Immature natural killer cell (primary cell): Measurements from ENCODE around the gene CCPG1. TPM values are rescaled to one million over a fixed set of nuclear protein-coding genes. Genes with fewer than 3 reads are reported as not detected.

Experiments used
- DNase-seq, 3 donors: peaks; one replicate each; pipeline ENCODE4 v3.0.0; 2022; ENCODE audit warnings: mixed read lengths in 1 of 3
- H3K27ac Mint-ChIP-seq, 6 donors: one replicate each; pipeline ENCODE4 v1.8.0; 2020; ENCODE audit warnings: mixed read lengths in 6 of 6, mild to moderate bottlenecking in 5 of 6, inconsistent platforms in 4 of 6, moderate library complexity in 3 of 6
- H3K27me3 Mint-ChIP-seq, 3 donors: one replicate each; pipeline ENCODE4 v1.8.0; 2020 to 2021; ENCODE audit warnings: low read depth in 3 of 3, mild to moderate bottlenecking in 3 of 3, mixed read lengths in 3 of 3, moderate library complexity in 3 of 3, inconsistent platforms in 1 of 3
- H3K36me3 Mint-ChIP-seq, 3 donors: one replicate each; pipeline ENCODE4 v1.8.0; 2020; ENCODE audit warnings: mixed read lengths in 3 of 3, inconsistent platforms in 2 of 3, mild to moderate bottlenecking in 2 of 3
- H3K4me1 Mint-ChIP-seq, 2 donors: one replicate each; pipeline ENCODE4 v1.8.0; 2020; ENCODE audit warnings: inconsistent platforms in 2 of 2, mild to moderate bottlenecking in 2 of 2, mixed read lengths in 2 of 2, moderate library complexity in 1 of 2
- H3K4me3 Mint-ChIP-seq, 5 donors: one replicate each; pipeline ENCODE4 v1.8.0; 2020; ENCODE audit warnings: mild to moderate bottlenecking in 5 of 5, mixed read lengths in 5 of 5, inconsistent platforms in 3 of 5, moderate library complexity in 3 of 5
- H3K9me3 Mint-ChIP-seq, 6 donors: one replicate each; pipeline ENCODE4 v1.8.0; 2020; ENCODE audit warnings: mild to moderate bottlenecking in 6 of 6, mixed read lengths in 6 of 6, inconsistent platforms in 4 of 6, moderate library complexity in 3 of 6
- polyA plus RNA-seq, 3 donors: library from polyadenylated mRNA; unstranded; fragments of 300-500 nt; fragmentation: Illumina TruSeq; gene quantifications; one replicate each; pipeline ENCODE4 v1.2.3, GENCODE V29; 2021

The CCPG1 gene
- polyA plus RNA-seq, 3 donors from 2014 or later: 40.9 to 89.3 (median 65.3) TPM

GRCh38 chr15:55362641-55363040 is 45.5 kb downstream of the CCPG1 start:
- no peak for DNase-seq
- peak overlapping the region in 1 of 6 donors; percentile 61 for H3K27ac Mint-ChIP-seq
- peaks cover under 1 to 31% (median 16%) of the 10 kb centered on the region in 3 donors for H3K36me3 Mint-ChIP-seq
- no peaks in the 10 kb centered on the region for H3K9me3 Mint-ChIP-seq
- no peaks in the 10 kb centered on the region for H3K4me1 Mint-ChIP-seq
- no peaks in the 10 kb centered on the region for H3K27me3 Mint-ChIP-seq
- no peak overlapping the region for H3K4me3 Mint-ChIP-seq

GRCh38 chr15:55361048-55361447 is 47.1 kb downstream of the CCPG1 start:
- Mint-ChIP-seq H3K4me3 (no peak overlapping the region), H3K9me3 (no peaks in the 10 kb centered on the region), H3K4me1 (no peaks in the 10 kb centered on the region), H3K27me3 (no peaks in the 10 kb centered on the region), H3K27ac (no peak overlapping the region), H3K36me3 (peaks cover 0 to 37% (median 24%) of the 10 kb centered on the region in 3 donors)
- DNase-seq: no peak

GRCh38 chr15:55360256-55360655 is 47.9 kb downstream of the CCPG1 start:
- Mint-ChIP-seq H3K9me3 (no peaks in the 10 kb centered on the region), H3K4me1 (no peaks in the 10 kb centered on the region), H3K4me3 (no peak overlapping the region), H3K27me3 (no peaks in the 10 kb centered on the region), H3K36me3 (peaks cover 0 to 40% (median 28%) of the 10 kb centered on the region in 3 donors), H3K27ac (peak overlapping the region in 3 of 6 donors; percentile 6 to 87 (median 45))
- no peak for DNase-seq

- Mint-ChIP-seq H3K4me1 (no peaks in the 10 kb centered on the region), H3K36me3 (peaks cover 0 to 40% (median 35%) of the 10 kb centered on the region in 3 donors), H3K27me3 (no peaks in the 10 kb centered on the region), H3K4me3 (no peak overlapping the region), H3K27ac (peak overlapping the region in 2 of 6 donors; percentile 21 to 53), H3K9me3 (no peaks in the 10 kb centered on the region)
- DNase-seq: no peak
These were observed 49.7 kb downstream of the CCPG1 start for GRCh38 chr15:55358471-55358870.

GRCh38 chr15:55357774-55358173 is 50.4 kb downstream of the CCPG1 start:
- H3K36me3 Mint-ChIP-seq: peaks cover 0 to 39% (median 35%) of the 10 kb centered on the region in 3 donors
- H3K27ac Mint-ChIP-seq: no peak overlapping the region
- no peaks in the 10 kb centered on the region for H3K27me3 Mint-ChIP-seq
- DNase-seq: no peak
- H3K9me3 Mint-ChIP-seq: no peaks in the 10 kb centered on the region
- H3K4me1 Mint-ChIP-seq: no peaks in the 10 kb centered on the region
- no peak overlapping the region for H3K4me3 Mint-ChIP-seq

- Mint-ChIP-seq H3K36me3 (peaks cover 0 to 34% (median 31%) of the 10 kb centered on the region in 3 donors), H3K4me3 (no peak overlapping the region), H3K9me3 (no peaks in the 10 kb centered on the region), H3K27ac (peak overlapping the region in 1 of 6 donors; percentile 14), H3K4me1 (no peaks in the 10 kb centered on the region), H3K27me3 (no peaks in the 10 kb centered on the region)
- no peak for DNase-seq
These were observed 51.1 kb downstream of the CCPG1 start for GRCh38 chr15:55356985-55357585.

GRCh38 chr15:55353025-55353424 is 55.1 kb downstream of the CCPG1 start:
- DNase-seq: no peak
- no peaks in the 10 kb centered on the region for H3K27me3 Mint-ChIP-seq
- peaks cover 0 to 32% (median 18%) of the 10 kb centered on the region in 3 donors for H3K36me3 Mint-ChIP-seq
- no peak overlapping the region for H3K27ac Mint-ChIP-seq
- H3K4me3 Mint-ChIP-seq: no peak overlapping the region
- H3K9me3 Mint-ChIP-seq: no peaks in the 10 kb centered on the region
- no peaks in the 10 kb centered on the region for H3K4me1 Mint-ChIP-seq

- H3K36me3 Mint-ChIP-seq: peaks cover 0 to 29% (median 6%) of the 10 kb centered on the region in 3 donors
- no peaks in the 10 kb centered on the region for H3K9me3 Mint-ChIP-seq
- H3K4me1 Mint-ChIP-seq: no peaks in the 10 kb centered on the region
- peak overlapping the region in 2 of 6 donors; percentile 17 to 39 for H3K27ac Mint-ChIP-seq
- H3K4me3 Mint-ChIP-seq: no peak overlapping the region
- DNase-seq: no peak
- no peaks in the 10 kb centered on the region for H3K27me3 Mint-ChIP-seq
These were observed 58.9 kb downstream of the CCPG1 start for GRCh38 chr15:55349282-55349681.

GRCh38 chr15:55348281-55348778 is 59.8 kb downstream of the CCPG1 start:
- Mint-ChIP-seq H3K9me3 (no peaks in the 10 kb centered on the region), H3K4me1 (no peaks in the 10 kb centered on the region), H3K27ac (peak overlapping the region in 3 of 6 donors; percentile 30 to 57 (median 46)), H3K4me3 (no peak overlapping the region), H3K27me3 (no peaks in the 10 kb centered on the region), H3K36me3 (peaks cover 0 to 29% (median 8%) of the 10 kb centered on the region in 3 donors)
- no peak for DNase-seq

- Mint-ChIP-seq H3K9me3 (no peaks in the 10 kb centered on the region), H3K27me3 (peaks cover 0 to 2% (median 0%) of the 10 kb centered on the region in 3 donors), H3K36me3 (peaks cover 4 to 29% (median 8%) of the 10 kb centered on the region in 3 donors), H3K4me3 (no peak overlapping the region), H3K4me1 (no peaks in the 10 kb centered on the region), H3K27ac (peak overlapping the region; percentile 18 to 87 (median 42))
- DNase-seq: no peak
These were observed 64.0 kb downstream of the CCPG1 start for GRCh38 chr15:55344206-55344605.

GRCh38 chr15:55343168-55343567 is 65.0 kb downstream of the CCPG1 start:
- H3K4me3 Mint-ChIP-seq: no peak overlapping the region

GRCh38 chr15:55337160-55337559 is 71.0 kb downstream of the CCPG1 start:
- H3K36me3 Mint-ChIP-seq: peaks cover 6 to 28% (median 7%) of the 10 kb centered on the region in 3 donors
- H3K4me3 Mint-ChIP-seq: no peak overlapping the region
- no peak for DNase-seq
- no peak overlapping the region for H3K27ac Mint-ChIP-seq
- H3K27me3 Mint-ChIP-seq: peaks cover 0 to 3% (median 0%) of the 10 kb centered on the region in 3 donors
- H3K9me3 Mint-ChIP-seq: no peaks in the 10 kb centered on the region
- H3K4me1 Mint-ChIP-seq: no peaks in the 10 kb centered on the region

More at GRCh38 chr15:55343168-55343567, 65.0 kb downstream of the CCPG1 start:
- H3K9me3 Mint-ChIP-seq: no peaks in the 10 kb centered on the region
- H3K36me3 Mint-ChIP-seq: peaks cover 4 to 25% (median 8%) of the 10 kb centered on the region in 3 donors
- H3K4me1 Mint-ChIP-seq: no peaks in the 10 kb centered on the region
- peaks cover 0 to 2% (median 0%) of the 10 kb centered on the region in 3 donors for H3K27me3 Mint-ChIP-seq
- H3K27ac Mint-ChIP-seq: peak overlapping the region in 1 of 6 donors; percentile 75
- no peak for DNase-seq

- H3K4me3 Mint-ChIP-seq: no peak overlapping the region
- H3K27me3 Mint-ChIP-seq: peaks cover 0 to 3% (median 0%) of the 10 kb centered on the region in 3 donors
- H3K4me1 Mint-ChIP-seq: no peaks in the 10 kb centered on the region
- H3K27ac Mint-ChIP-seq: peak overlapping the region in 1 of 6 donors; percentile 31
- no peak for DNase-seq
- H3K9me3 Mint-ChIP-seq: no peaks in the 10 kb centered on the region
- peaks cover 6 to 36% (median 7%) of the 10 kb centered on the region in 3 donors for H3K36me3 Mint-ChIP-seq
These were observed 73.2 kb downstream of the CCPG1 start for GRCh38 chr15:55334997-55335396.

GRCh38 chr15:55334371-55334770 is 73.8 kb downstream of the CCPG1 start:
- peaks cover 3 to 37% (median 6%) of the 10 kb centered on the region in 3 donors for H3K36me3 Mint-ChIP-seq
- H3K27me3 Mint-ChIP-seq: peaks cover 0 to 2% (median 0%) of the 10 kb centered on the region in 3 donors
- H3K27ac Mint-ChIP-seq: no peak overlapping the region
- H3K4me3 Mint-ChIP-seq: no peak overlapping the region
- no peaks in the 10 kb centered on the region for H3K9me3 Mint-ChIP-seq
- no peak for DNase-seq
- H3K4me1 Mint-ChIP-seq: no peaks in the 10 kb centered on the region
